GM21786 (cell line): ENCODE data around the gene CHIT1.

Experiments used
- ATAC-seq: cut with Tn5 transposase; IDR thresholded peaks from one replicate; pipeline ENCODE4 v1.9.1; 2021; ENCODE audit not compliant: unreplicated experiment

Gene CHIT1

DNA sequence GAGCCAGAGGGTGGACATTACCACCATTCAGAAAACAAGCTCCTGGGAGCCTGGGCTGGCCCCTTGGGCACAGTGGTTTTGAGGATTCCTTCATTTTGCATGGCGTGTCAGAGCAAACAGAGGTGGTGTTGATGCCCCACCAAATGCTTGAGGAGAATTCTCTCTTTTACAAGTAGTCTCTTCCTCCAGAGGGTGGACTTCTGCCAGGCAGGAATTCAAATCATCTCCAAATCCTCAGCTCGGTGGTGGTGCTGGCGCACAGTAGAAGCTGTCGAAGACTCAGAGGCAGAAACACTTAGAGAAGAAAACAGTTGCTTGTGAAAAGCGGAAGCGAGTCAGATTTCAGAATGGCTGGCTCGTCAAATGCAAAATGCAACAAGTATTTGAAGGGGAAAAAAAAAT, 39.5 kb downstream of the CHIT1 start:
- ATAC-seq = no peak

DNA sequence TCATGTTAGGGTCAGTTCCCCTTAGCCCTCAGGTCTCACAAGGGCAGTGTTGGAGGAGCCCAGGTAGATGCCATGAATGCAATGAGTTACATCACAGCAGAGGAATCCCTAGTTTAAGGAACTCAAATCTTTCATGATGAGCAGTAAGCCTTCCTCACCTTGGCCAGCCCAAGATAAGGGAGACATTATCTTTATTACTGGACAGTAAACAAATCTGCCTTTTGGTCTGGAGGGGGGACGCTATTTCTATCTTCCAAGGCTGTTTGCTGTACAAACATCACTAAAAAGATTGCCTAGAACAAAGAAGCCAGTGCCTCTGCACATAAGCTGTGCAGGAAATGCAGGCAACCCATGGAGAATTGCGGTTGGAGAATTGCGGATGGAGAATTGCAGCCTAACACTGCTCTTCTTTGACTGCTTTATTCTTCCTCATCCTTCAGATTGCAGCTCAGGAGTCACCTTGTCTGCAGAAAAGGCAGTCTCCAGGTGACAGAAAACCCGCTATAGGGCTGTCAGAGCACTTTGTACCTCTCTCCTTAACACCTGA, 40.7 kb downstream of the CHIT1 start:
- no peak for ATAC-seq

DNA sequence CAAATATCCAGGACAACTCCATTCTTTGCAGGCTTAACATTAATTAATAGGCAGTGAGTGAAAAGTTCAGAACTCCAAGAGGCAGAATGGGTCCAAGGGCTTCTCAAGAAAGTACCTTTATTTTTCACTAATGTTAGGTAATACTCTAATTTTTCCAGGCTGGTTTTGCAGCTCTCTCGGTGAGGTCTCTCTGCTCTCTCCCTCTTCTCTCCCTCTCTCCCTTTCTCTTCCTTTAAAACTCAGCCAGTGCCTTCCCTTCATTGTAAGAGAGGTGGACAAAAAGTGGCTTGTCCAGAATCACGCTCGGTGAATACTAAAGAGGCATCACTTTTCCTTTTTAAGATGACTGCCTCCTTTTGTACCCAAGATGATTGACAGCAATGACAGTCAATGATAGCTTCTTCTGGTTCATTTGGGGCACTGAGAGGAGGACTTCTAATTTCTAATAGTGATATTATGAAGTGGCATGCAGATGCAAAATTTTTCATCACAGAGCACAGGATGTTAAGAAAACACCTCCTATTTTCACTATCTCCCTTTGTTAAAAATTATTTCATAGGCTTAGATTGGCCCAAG, 41.7 kb downstream of the CHIT1 start:
- no peak for ATAC-seq

DNA sequence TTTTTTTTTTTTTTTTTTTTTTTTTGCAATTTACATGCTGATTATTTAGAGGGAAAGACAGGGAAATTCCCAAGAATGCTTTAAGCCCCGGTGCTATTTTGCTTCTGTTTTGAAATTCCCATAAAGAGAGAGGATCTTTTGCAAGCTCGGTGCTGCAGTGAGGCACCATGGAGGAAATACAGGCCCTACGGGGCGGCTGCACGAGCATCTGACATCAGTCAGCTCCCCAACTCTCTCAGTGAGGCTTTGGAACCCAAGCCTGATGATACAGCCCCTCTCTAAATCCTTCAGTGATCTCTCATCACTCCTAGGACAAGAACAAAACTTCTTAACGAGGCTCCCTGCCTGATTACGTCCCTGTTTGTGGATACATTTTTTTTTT, 42.2 kb downstream of the CHIT1 start:
- ATAC-seq = no peak

DNA sequence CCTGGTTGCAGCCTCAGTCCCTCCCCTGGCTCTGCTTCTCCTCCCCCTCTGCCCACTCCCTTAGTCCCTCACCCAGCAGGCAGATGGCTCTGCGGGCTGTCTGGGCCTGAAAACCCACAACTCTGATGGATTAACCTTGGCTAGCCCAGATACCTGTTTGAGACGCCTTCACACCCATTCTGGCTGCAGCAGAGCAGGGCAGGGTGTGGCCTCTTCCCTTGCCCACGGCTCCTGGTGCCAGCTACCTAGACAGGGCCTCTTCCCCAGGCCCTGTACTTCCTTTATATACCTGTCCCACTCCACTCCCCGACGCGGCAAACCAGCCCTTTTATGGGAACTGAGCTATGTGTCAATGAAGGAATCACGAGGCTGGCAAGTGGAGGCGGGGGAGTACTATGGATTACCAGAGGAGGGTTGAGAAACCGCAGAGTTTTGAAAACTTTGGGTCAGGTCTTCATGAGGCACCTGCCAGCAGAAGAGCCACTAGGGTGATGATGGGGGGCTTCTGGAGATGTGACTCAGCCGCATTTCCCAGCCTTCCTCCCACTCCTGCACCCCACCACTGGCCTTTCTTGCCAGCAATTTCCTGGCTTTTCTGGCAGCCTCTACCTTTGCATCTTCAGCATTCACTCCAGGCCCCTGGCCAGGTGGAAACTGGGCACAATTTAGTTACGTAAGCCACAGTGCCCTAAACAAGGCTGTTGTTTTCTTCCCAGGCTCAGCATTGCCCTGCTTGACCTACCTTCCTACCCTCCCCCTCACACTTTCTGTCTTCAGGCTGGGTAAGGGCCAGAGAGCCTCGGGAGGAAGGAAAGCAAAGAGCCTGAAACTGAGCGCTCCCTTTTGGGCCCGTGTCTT, 42.8 kb downstream of the CHIT1 start, which contains the start of gene CHI3L1:
TSS of gene CHI3L1 (minus strand) at position 259 of the 858 bp plus-strand sequence. CDS start at position 178, 81 bp downstream.
- no peak for ATAC-seq

DNA sequence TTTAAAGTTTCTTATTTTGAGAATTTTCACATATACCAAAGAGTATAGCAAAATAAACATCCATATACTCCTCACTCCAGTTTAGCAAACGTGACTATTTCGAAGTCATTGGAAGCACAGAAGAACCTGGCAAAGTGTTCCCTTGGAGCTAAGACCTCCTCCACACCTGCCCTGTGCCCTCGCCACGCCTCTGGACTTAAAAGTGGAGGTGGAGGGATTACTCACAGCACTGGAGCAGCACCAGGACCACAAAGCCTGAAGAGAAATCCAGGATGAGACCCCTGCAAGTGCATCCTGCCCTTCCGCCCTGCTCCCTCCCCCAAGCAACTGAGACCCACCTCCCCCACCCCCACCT, 43.4 kb downstream of the CHIT1 start:
- ATAC-seq = no peak

DNA sequence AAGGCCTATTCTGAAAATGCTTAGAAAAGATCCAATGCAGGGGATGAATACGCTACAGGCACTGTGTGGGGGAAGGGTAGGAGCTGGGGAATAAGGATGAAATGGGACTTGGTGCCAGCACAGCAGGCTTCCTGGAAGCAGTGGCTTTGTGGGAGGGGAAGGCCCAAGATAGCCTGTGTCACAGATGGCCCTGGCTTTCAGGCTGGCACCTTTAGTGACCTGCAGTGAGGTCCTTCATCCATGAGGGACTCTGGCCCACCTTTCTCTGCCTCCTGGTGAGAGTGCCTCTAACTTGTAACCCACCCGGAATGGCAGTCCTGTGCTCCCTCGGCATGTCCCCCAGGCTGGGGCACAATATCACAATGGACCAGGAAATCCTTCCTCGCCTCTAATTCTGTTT, 43.9 kb downstream of the CHIT1 start:
- ATAC-seq = no peak

DNA sequence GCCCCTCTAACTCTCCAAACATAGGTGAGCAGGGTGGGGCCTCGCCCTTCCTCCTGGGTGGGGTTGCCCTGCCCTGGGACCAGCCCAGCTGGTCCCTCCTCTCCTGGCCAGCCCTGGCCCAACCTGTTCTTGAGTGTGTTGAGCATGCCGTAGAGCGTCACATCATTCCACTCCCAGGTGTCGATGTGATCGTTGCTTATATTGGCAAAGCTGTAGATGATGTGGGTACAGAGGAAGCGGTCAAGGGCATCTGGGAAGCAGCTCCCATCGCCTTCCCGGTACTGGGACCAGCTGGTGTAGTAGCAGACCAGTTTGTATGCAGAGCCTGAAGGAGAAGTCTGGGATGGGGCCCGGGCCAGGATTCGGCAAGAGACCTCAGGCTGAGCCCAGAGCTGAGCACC, 44.4 kb downstream of the CHIT1 start:
- no peak for ATAC-seq

DNA sequence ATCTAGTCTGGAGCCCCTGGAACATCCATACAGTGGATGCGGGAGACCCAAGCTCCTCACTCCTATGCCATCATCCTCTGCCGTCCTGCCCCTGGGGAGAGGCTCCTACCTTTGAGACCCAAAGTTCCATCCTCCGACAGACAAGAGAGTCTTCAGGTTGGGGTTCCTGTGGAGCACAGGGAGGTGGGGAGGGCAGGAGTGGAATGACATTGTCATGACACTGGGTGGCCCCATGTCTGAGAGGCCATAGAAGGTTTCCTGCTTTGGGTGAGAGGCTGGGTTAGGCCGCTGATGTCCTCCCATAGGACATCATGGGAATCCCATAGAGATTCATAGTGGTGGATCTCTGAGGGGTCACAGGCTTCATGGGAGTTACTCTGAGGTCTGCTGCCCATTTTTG, 45.0 kb downstream of the CHIT1 start:
- ATAC-seq = no peak

DNA sequence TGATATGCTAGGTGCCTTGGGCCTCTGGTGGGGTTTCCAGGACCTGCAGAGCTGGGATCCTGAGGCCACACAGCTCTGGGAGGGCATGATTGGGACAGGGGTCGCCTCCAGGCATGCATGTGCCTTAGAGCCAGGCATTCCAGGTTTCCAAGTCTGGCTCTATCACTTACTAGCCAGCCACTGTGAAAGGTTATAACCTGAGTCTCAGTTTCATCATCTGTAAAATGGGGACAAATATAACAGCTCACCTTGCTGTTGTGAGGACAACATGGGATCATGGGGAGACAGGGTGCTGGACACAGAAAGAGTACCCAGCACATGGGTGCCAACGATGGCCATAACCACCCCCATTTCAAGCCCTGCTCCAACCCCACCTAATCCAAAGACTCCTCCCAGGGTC, 45.6 kb downstream of the CHIT1 start:
- no peak for ATAC-seq

DNA sequence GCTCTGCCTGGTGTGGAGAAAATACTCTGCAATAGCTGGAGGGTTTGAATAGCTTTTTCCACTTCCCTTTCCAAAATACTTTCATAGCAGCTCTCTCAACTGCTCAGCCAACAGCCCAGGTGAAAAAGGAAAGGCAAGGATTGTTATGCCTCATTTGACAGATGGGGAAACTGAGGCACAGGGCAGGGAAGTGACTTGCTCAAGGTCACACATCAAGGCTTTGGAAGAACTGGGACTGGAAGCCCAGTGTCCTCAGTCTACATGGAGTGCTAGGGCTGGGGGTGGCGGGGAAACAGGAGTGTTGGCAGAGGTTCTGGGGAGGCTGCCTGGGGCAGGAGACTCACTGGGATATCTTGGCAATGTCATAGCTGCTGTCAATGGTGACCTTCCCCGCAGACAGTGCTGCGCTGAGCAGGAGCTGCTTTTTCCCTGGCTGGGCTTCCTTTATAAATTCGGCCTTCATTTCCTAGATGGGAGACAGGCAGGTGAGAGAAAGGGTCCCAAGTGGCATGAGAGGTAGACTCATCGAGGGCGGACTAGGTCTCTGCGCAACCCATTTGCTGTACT, 47.0 kb downstream of the CHIT1 start:
- ATAC-seq = no peak

DNA sequence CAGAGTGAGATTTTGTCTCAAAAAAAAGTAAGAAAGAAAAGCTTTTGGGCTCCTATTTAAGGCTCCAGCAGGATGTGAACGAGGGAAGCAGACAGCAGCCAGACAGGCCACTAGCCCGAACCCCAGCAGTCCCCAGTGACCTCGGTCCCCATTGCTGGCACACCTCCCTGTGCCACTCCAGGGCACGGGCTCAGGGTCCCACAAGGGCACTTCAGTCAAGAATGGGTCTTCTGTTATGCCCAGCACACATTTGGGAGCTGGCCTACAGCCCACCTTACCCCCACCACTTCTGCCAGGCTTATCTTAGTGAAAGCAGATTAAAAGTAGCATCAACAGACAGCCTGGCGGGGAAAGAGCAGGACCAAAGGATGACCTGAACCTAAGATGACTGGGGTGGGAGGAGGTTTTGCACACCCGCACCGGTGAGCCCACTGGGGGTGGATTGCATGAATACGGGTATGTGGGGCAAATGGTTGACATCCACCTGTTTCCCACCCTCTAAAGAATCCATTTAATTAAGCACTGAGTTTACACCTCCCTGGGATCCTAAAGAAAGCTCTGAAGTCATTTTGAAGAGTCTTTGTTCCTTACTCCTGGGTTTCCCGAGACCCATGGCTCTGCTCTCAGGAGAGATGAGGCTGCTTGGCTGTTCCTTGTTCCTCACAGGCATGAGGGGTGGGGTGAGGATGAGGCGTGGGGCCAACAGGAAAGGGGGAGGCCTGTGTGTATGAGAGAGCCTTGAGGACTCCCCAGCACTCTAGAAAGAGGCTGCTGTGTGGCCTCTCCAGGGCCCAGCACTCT, 47.7 kb downstream of the CHIT1 start:
- ATAC-seq = no peak

DNA sequence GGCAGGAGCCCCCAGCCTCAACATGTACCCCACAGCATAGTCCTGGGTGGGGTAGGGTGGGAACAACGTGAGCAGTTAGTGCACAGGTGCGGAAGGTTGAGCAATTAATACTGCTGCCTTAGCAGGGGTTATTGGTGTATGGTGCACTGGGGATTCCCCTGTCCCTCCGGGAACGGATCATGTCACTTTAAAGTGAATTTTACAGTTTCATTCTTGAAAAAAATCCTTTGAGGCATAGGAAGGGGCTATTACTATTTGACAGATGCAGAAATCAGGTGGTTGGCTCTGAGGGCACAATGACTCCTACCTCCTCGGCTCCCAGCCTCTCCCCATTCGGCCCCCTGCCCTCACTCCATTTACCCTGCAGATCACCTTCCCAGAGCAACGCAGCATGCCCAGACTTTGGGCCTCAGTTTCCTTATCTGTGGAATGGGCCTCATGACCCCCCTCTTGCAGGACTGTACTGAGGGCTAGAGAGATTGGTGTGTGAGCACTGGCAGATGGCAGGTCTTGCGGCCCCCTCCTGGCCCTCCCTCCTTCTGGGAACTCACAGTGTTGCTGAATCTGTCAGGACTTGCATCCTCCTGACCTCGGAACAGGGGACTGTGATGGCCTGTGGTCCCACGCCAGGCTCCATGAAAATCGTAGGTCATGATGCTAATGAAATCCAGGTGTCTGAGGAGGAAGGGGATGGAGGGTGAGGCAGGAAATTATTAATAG, 48.7 kb downstream of the CHIT1 start:
- ATAC-seq = no peak

DNA sequence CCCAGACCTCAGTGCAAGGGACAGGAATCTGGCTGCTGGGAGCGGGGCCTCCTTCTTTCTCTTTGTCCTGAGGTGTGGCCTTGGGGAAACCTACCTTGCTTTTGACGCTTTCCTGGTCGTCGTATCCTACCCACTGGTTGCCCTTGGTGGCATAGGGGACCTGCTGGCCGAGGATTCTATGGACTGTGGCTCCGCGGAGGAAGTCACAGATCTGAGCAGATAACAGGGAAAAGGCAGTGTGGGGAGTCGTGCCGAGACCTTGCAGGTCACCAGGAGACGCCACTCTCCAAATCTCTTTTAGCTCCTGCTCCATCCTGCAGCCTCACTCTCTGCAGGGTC, 49.8 kb downstream of the CHIT1 start:
- ATAC-seq = no peak

DNA sequence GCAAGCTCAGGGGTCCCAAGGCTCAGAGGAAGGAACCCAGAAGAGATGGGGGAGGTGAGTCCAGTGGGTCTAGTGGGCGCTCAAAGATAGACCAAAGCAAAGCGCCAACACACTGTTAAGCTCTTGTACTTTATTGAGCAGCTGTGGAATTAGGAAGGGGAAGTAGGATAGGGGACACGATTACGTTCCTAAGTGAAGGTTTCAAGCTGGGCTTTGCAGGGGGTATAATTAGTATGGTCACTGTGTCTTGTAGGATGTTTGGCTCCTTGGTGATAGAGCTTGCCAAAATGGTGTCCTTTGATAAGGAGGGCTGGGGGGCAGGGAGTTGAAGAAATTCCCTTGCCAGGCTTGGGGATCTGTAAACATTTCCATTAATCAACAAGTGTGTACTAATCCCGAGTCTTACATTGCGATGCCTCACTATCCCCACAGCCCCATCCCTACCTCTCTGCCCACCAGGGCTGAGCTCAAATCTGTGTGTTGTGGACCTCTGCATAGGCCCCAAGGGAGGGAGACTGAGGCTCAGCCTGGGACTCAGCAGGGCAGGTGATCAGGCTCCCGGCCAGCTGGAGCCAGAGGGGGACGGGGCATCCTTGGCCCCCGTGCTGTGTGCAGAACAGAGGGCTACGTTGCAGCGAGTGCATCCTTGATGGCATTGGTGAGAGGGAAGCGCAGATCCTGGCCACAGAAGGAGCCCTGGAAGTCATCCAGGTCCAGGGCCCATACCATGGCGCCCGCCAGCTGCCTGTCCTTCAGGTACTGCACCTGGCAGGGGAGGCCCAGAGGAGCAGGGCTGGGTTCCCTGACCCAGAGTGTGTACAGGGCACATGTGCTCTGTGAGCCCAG, 50.4 kb downstream of the CHIT1 start:
- no peak for ATAC-seq

DNA sequence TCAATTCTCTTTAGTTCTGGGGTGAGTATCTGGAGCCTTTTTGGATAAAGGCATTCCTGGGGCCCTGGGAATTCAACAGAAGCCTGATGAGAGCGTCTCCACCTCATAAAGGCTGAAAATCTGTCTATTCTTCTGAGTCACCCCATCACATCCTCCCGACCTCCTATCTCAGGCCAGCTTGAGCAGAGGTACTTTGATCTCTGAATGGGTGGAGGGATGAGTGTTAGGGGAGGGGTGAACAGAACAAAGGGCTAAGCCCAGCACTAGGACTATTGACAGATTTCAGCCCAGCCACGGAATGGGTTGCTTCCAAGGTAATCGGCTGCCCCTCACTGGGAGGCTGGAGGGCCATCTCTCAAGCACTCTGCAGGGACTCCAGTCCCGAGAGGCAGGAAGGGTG, 51.4 kb downstream of the CHIT1 start:
- no peak for ATAC-seq

DNA sequence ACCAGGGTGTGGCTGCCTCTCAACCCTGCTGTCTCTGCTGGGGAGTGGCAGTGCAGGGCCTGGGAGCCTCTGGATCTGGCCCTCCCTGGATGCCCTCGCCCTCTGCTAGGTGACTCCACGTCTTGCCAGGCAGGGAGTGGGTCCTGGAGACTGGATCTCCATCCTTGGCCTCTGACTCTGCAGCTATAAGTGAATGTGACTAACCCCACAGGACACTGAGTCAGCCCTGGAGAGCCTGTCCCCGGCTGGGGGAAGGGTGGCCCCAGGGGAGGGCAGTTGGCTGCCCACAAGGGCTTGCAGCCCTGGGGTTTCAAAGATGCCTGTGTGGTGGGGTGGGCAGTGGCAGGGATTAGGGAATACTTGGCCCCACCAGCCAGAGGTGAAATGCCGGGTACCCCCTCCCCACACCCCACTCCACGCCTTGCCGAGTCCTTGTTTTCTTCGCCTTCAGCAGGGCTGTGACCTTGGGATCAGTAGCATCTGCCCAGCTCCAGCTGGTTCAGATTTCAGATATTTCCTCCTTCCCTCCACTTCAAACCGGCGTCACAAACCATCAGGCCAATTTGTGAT, 51.9 kb downstream of the CHIT1 start:
- ATAC-seq = no peak

DNA sequence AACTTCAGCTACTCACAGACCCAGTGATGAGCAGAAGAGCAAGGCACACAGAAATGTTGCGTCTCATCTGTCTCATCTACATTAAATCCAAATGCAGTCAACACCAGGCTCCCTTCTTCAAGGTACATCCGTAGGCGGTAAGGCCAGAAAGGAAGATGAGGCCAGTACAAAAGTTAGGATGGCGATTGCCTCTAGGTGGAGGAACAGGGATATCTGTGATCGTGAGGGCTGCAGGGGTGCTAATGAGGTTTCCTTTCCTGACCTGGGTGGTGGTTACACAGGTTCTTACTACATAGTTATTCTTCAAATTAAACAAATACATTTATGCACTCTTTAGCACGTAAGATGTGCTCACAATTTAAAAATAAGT, 52.5 kb downstream of the CHIT1 start:
- ATAC-seq = no peak

DNA sequence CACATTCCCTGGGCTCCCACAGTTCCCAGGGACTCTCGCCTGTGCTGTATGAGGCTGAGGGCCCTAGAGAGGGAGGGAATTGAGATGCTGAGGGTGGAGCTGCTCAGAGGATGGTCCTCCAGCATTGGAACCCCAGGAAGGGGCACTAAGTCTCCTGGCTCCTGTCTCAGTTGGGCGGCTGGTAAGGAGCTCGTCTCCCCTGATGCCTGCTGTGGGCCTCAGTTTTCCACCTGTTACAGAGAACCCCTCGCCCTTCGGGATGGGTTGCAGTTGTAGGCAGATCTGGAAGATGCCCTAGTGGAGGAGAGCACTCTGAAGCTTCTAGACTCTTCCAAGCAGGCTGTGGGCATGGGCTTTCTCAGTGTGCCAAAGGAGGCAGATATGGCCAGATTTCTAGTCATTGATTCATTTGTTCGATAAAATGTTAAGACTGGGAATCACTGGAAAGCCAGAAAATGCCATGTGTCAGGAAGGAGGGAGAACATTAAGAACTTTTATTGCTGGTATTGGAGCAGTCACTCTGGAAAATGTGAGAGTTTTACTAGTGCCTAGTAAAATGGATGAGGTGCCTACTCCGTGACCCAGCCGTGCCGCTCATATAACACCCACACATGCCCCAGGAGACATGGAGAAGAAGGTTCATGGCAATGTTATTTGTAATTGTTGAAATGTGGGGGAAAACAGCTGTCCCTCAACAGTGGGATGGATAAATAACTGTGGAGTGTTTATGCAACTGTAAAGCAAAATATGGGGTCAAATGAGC, 53.0 kb downstream of the CHIT1 start:
- no peak for ATAC-seq
